Measurements from ENCODE around the gene CORO6.

- TF ChIP-seq CTCF (conservative IDR thresholded peaks at IDR 0.05), result no peak
- TF ChIP-seq ZFX (IDR thresholded peaks at IDR 0.05), result no peak
These were observed 1.8 kb downstream of the CORO6 start for GRCh38 chr17:29620779-29621500.
